ENCODE measurements around the gene CFAP97.

DNA sequence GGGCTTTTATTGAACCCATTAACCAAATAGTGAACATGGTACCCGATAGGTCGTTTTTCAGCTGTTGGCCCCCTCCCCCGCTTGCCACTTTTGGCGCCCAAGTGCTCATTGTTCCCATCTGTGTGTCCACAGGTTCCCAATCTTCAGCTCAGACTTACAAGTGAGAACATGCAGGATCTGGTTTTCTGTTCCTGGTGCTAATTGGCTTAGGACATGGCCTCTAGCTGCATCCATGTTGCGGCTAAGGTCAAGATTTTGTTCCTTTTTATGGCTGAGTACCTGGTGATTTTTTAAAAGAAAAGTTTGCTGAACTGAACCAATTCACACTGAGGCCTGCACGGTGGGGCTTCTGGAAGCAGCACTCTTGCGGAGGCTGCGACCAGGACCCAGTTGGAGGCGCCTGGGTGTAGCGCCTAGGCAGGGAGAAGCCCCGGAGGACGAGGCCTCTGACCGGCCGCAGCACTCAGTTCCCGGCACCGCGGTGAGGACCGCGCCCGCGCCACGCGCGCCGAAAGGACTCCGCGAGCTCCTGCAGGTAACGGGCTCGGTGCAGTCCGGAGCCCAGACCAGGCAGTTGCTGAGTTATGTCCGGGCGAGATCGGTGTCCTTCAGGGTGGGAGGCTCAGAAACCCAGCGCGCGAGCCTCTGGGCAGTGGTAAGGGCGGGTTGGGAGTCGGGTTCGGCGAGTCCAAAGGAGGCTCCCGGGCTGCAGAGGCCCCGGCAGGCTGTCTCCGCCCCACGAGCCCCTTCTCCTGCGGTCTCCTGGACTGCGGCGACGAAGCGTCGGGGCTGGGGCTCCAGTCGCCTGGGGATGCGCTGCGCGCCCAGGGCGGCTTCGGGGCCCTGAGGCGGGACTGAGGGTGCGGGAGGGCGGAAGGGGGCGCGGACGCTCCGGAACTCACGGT, 76.5 kb downstream of the CFAP97 start:
- TF ChIP-seq POLR2AphosphoS5 (IDR thresholded peaks at IDR 0.05; ENCODE audit: low read depth, low read length), result no peak
- TF ChIP-seq SIN3A (IDR thresholded peaks at IDR 0.05; ENCODE audit: borderline replicate concordance, insufficient read depth, low read length), result no peak
